SK-N-MC (cell line): ENCODE measurements around the gene ITSN1.
"Not testable (repeated sequence)": the region's sequence is repeated elsewhere in the genome, so short reads cannot be mapped to it uniquely, and the experiment has no call there.

Experiments used
- EZH2 ChIP-seq: fragments of 200-600 bp; sonication (generic); IDR thresholded peaks from one replicate; pipeline ENCODE4 v1.6.1; 2017; ENCODE audit warnings: antibody characterized with exemption
- POLR2AphosphoS5 ChIP-seq: IDR thresholded peaks from 2 replicates; pipeline ENCODE4 v1.6.1; 2012; ENCODE audit warnings: mild to moderate bottlenecking, low read depth, low read length, borderline replicate concordance

DNA sequence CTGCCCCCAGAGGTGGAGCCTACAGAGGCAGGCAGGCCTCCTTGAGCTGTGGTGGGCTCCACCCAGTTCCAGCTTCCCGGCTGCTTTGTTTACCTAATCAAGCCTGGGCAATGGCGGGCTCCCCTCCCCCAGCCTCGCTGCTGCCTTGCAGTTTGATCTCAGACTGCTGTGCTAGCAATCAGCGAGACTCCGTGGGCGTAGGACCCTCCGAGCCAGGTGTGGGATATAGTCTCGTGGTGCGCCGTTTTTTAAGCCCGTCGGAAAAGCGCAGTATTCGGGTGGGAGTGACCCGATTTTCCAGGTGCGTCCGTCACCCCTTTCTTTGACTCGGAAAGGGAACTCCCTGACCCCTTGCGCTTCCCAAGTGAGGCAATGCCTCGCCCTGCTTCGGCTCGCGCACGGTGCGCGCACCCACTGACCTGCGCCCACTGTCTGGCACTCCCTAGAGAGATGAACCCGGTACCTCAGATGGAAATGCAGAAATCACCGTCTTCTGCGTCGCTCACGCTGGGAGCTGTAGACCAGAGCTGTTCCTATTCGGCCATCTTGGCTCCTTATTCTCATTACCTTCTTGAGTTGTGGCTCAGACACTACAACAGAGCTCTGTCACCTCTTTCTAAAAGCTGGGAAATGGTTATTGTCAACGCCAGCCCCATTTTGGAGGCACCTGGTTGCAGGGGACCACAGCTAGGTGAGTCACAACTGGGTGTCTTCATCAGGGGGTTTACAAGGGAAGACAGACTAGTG lies 288.9 kb downstream of the ITSN1 start:
- not testable (repeated sequence) for TF ChIP-seq EZH2, POLR2AphosphoS5
